K562 (cell line): Measurements from ENCODE around the gene GLDN. TPM values are rescaled to one million over a fixed set of nuclear protein-coding genes. Genes with fewer than 3 reads are reported as not detected.

Source experiments
- ATAC-seq: fragments of 200-7000 bp; cut with Tn5 transposase; 3 replicates; pipeline ENCODE4 v1.9.1; 2020; ENCODE audit warnings: moderate library complexity
- BruUV-seq: library from RNA; stranded (reverse); fragments of 400-500 nt; replicated peaks from 2 replicates; lab custom pipeline; 2021; lab: Mats Ljungman, UMichigan
- CTCF ChIA-PET: fragments of 300-600 bp; formaldehyde crosslinking; extraction: SDS; loops from one replicate; lab custom pipeline; 2021; ENCODE audit warnings: low intra/inter-chr PET ratio; lab: Yijun Ruan, JAX
- POLR2A ChIA-PET: fragments of 300-600, 350-650 bp; sonication (Branson Sonifier 250); formaldehyde crosslinking; extraction: SDS; loops from one replicate; lab custom pipeline; 2021; ENCODE audit warnings: antibody characterized with exemption, inconsistent platforms; lab: Yijun Ruan, JAX
- DNase-seq, 4 experiments: peaks; one replicate each; pipeline versions ENCODE4 v3.0.0 to v3.0.0-alpha.2; 2011 to 2018; ENCODE audit warnings: low spot score in 3 of 4, mixed read lengths in 3 of 4; ENCODE audit errors: extremely low read depth in 1 of 4
- FAIRE-seq: peaks from 2 replicates; lab custom pipeline; 2011; peaks lifted over from hg19 to GRCh38; lab: Jason Lieb, UNC
- H2AFZ ChIP-seq: 2 replicates; pipeline ENCODE4 v1.6.0; 2011; ENCODE audit warnings: low read depth, low read length, control low read depth, inconsistent platforms
- H3K27ac ChIP-seq: fragments of 200-600 bp; 3 replicates; pipeline ENCODE4 v1.8.0; 2011; ENCODE audit warnings: low read depth, mild to moderate bottlenecking, control low read depth, inconsistent platforms, low read length, moderate library complexity, mixed read lengths; ENCODE audit errors: extremely low read depth
- H3K27me3 ChIP-seq, 2 experiments: fragments of 300-600 bp in 1 of 2; 2 replicates in 1 of 2; 3 replicates in 1 of 2; pipeline versions ENCODE4 v1.6.0 to v1.8.0; 2011; ENCODE audit warnings: inconsistent platforms in 2 of 2, low read length in 2 of 2, mild to moderate bottlenecking in 1 of 2, mixed read lengths in 1 of 2, moderate library complexity in 1 of 2; ENCODE audit not compliant: control insufficient read depth in 2 of 2, insufficient read depth in 2 of 2
- H3K36me3 ChIP-seq: fragments of 300-600 bp; 3 replicates; pipeline ENCODE4 v1.8.0; 2011; ENCODE audit warnings: mild to moderate bottlenecking, low read length, inconsistent platforms; ENCODE audit not compliant: control insufficient read depth, insufficient read depth
- H3K4me1 ChIP-seq, 2 experiments: fragments of 200-600 bp in 1 of 2; replicated peaks in 1 of 2; 2 replicates in 1 of 2; 3 replicates in 1 of 2; pipeline versions ENCODE4 v1.5.1 to v1.8.0; 2011; ENCODE audit warnings: inconsistent platforms in 2 of 2, low read length in 2 of 2, mild to moderate bottlenecking in 1 of 2, mixed read lengths in 1 of 2, moderate library complexity in 1 of 2; ENCODE audit not compliant: control insufficient read depth in 2 of 2, insufficient read depth in 2 of 2
- H3K4me2 ChIP-seq: 2 replicates; pipeline ENCODE4 v1.6.1; 2011; ENCODE audit warnings: low read length, control low read depth, inconsistent platforms, mixed read lengths; ENCODE audit not compliant: insufficient read depth
- H3K4me3 ChIP-seq: fragments of 200-600 bp; sonication (generic), shearing (Covaris generic); 2 replicates; pipeline ENCODE4 v1.5.1; 2016; ENCODE audit warnings: control low read depth, inconsistent platforms
- H3K79me2 ChIP-seq: fragments of 200-600 bp; 3 replicates; pipeline ENCODE4 v1.8.0; 2011; ENCODE audit warnings: low read length, inconsistent platforms; ENCODE audit not compliant: control insufficient read depth, insufficient read depth
- H3K9ac ChIP-seq, 2 experiments: 2 replicates each; pipeline versions ENCODE4 v1.6.0 to v1.6.1; 2011; ENCODE audit warnings: low read depth in 2 of 2, low read length in 2 of 2, control low read depth in 1 of 2, inconsistent platforms in 1 of 2, mild to moderate bottlenecking in 1 of 2, mixed read lengths in 1 of 2; ENCODE audit not compliant: insufficient read depth in 1 of 2
- H3K9me1 ChIP-seq: one replicate; pipeline ENCODE4 v1.6.0; 2011; ENCODE audit warnings: inconsistent platforms, mild to moderate bottlenecking, low read length, moderate library complexity; ENCODE audit not compliant: control insufficient read depth, insufficient read depth
- H3K9me3 ChIP-seq: replicated peaks from 2 replicates; pipeline ENCODE4 v1.5.1; 2011; ENCODE audit warnings: low read depth, low read length, inconsistent platforms; ENCODE audit not compliant: control insufficient read depth, insufficient read depth
- H4K20me1 ChIP-seq: replicated peaks from 2 replicates; pipeline ENCODE4 v1.6.1; 2011; ENCODE audit warnings: low read length, inconsistent platforms, mixed read lengths; ENCODE audit not compliant: control insufficient read depth, insufficient read depth
- AFF4 ChIP-seq: sonication (generic); formaldehyde crosslinking; IDR thresholded peaks from 2 replicates; pipeline ENCODE4 v1.8.0; 2023; ENCODE audit warnings: mild to moderate bottlenecking, missing genetic modification reagents
- E2F3 ChIP-seq: fragments of 250-450 bp; sonication (Bioruptor Pico); IDR thresholded peaks from 2 replicates; pipeline ENCODE4 v1.4.0; 2020; ENCODE audit warnings: mild to moderate bottlenecking
- E2F8 ChIP-seq: fragments of 450-650 bp; IDR thresholded peaks from 2 replicates; pipeline ENCODE4 v1.7.1; 2018; ENCODE audit warnings: mild to moderate bottlenecking, low read depth; ENCODE audit not compliant: partially characterized antibody
- FIP1L1 ChIP-seq: fragments of 200-400 bp; formaldehyde crosslinking; IDR thresholded peaks from 2 replicates; pipeline ENCODE4 v1.6.1; 2018; ENCODE audit warnings: mild to moderate bottlenecking, low read depth, low read length; ENCODE audit not compliant: poor library complexity, severe bottlenecking
- FOXJ2 ChIP-seq: fragments of 200-800 bp; sonication (Bioruptor generic); IDR thresholded peaks from 2 replicates; pipeline ENCODE4 v1.6.1; 2016; ENCODE audit warnings: missing genetic modification characterization, missing compliant biosample characterization
- FOXM1 ChIP-seq, 2 experiments: fragments of 450-650 bp in 1 of 2; sonication (generic) in 1 of 2; formaldehyde crosslinking in 1 of 2; IDR thresholded peaks; 2 replicates each; pipeline versions ENCODE4 v1.6.1 to v1.9.0; 2017 to 2022; ENCODE audit warnings: low read depth in 2 of 2, mild to moderate bottlenecking in 2 of 2, missing genetic modification reagents in 1 of 2, moderate library complexity in 1 of 2
- KDM4B ChIP-seq, 2 experiments: fragments of 450-650 bp in 1 of 2; sonication (generic) in 1 of 2; IDR thresholded peaks; 2 replicates each; pipeline ENCODE4 v1.6.1; 2016 to 2017; ENCODE audit warnings: borderline replicate concordance in 2 of 2, antibody characterized with exemption in 1 of 2, low read depth in 1 of 2, mild to moderate bottlenecking in 1 of 2
- NFE2 ChIP-seq: IDR thresholded peaks from 2 replicates; pipeline ENCODE4 v1.6.1; 2014; ENCODE audit warnings: antibody characterized with exemption, low read depth
- NR3C1 ChIP-seq: sonication (generic); formaldehyde crosslinking; IDR thresholded peaks from 2 replicates; pipeline ENCODE4 v1.8.1; 2022; ENCODE audit warnings: missing genetic modification reagents
- SOX6 ChIP-seq: fragments of 450-650 bp; IDR thresholded peaks from 2 replicates; pipeline ENCODE4 v1.6.1; 2014; ENCODE audit warnings: mild to moderate bottlenecking
- TARDBP ChIP-seq: fragments of 450-650 bp; IDR thresholded peaks from 2 replicates; pipeline ENCODE4 v1.6.1; 2016
- TRIM28 ChIP-seq: fragments of 450-650 bp; IDR thresholded peaks from 2 replicates; pipeline ENCODE4 v1.6.1; 2017
- VEZF1 ChIP-seq: fragments of 200-800 bp; sonication (Bioruptor generic); IDR thresholded peaks from 2 replicates; pipeline ENCODE4 v1.6.1; 2017; ENCODE audit warnings: missing genetic modification characterization, missing compliant biosample characterization
- ZBTB7A ChIP-seq: IDR thresholded peaks from 2 replicates; pipeline ENCODE4 v1.6.1; 2011; ENCODE audit warnings: low read depth, mild to moderate bottlenecking, low read length, moderate library complexity, borderline replicate concordance; ENCODE audit not compliant: control insufficient read depth
- WGBS: fragments of 100-300 bp; shearing (Covaris generic); methylation state at CpG from one replicate; pipeline ENCODE4 v1.1.6; 2016; ENCODE audit warnings: low coverage, mixed read lengths; ENCODE audit not compliant: insufficient coverage; ENCODE audit errors: missing lambda C conversion rate; 5-methylcytosine and 5-hydroxymethylcytosine counted together
- in situ Hi-C: fragments of 300-500 bp; cut with MboI; formaldehyde crosslinking; loops from 4 replicates; pipeline ENCODE4 v1.15.0; 2018; ENCODE audit warnings: inconsistent platforms, mixed read lengths
- intact Hi-C: fragments of 100-400 bp; cut with micrococcal nuclease; formaldehyde crosslinking; loops from 2 replicates; pipeline ENCODE4 v1.14.2; 2022
- polyA plus RNA-seq, 8 experiments: library from polyadenylated mRNA; depleted of rRNA in 4 of 8; stranded (reverse) in 5 of 8; unstranded in 3 of 8; fragments of >200 nt; fragmentation: Nextera tagmentation in 2 of 8; fragmentation: Illumina TruSeq in 1 of 8; extraction: Ambion mirVana in 2 of 8; extraction: Trizol in 1 of 8; gene quantifications; 2 replicates each; pipeline versions ENCODE4 v1.2.1 to v1.2.3, GENCODE V29; 2011 to 2014; ENCODE audit warnings: inconsistent platforms in 1 of 8, missing spikeins in 1 of 8
- total RNA-seq, 7 experiments: library from RNA; depleted of rRNA in 6 of 7; stranded (reverse); fragments of >200 nt in 6 of 7; fragmentation: Illumina TruSeq in 2 of 7; extraction: Trizol in 2 of 7; gene quantifications; 2 replicates each; pipeline versions ENCODE4 v1.2.1 to v1.2.3, GENCODE V29; 2011 to 2021; ENCODE audit warnings: low replicate concordance in 1 of 7

Gene GLDN
- total and polyA plus RNA-seq, 9 of the 15 experiments (the other 6 are each of a cell fraction or from before 2014, with no cell fraction given), result 0.05 to 0.33 (median 0.18) TPM

- DNase-seq (no peak), FAIRE-seq (no peak), ATAC-seq (no peak)
- H3K9me3 ChIP-seq, result no peaks in the 10 kb centered on the region
- H3K36me3 ChIP-seq, result no peaks in the 10 kb centered on the region
- ChIA-PET POLR2A (interaction anchor here (0.6 to 0.8 kb wide), 2 partner anchors 27 to 202 kb away, joined by 3 read pairs; no protein-coding TSS in a partner anchor), CTCF (no interaction called here)
- peaks cover 5 to 18% of the 10 kb centered on the region in 2 experiments; a peak in 3 of 5 replicates for H3K27me3 ChIP-seq
- 0% methylated on average over 3 of the region's 4 CpGs for WGBS
- no peaks in the 10 kb centered on the region for H3K79me2 ChIP-seq
- H3K4me2 ChIP-seq, result no peak overlapping the region
- intact Hi-C loops (no loop called here), in situ Hi-C loops (no loop called here)
- no peaks in the 10 kb centered on the region for H3K4me1 ChIP-seq
- no peaks in the 10 kb centered on the region for H3K9me1 ChIP-seq
- no peak overlapping the region for H3K9ac ChIP-seq
- H4K20me1 ChIP-seq, result no peaks in the 10 kb centered on the region
- no peak overlapping the region for H2AFZ ChIP-seq
- no TSS peak for BruUV-seq
- H3K4me3 ChIP-seq, result no peak overlapping the region
- H3K27ac ChIP-seq, result no peak overlapping the region
- TF ChIP-seq E2F8 (no peak), AFF4 (CRISPR knock-in tag) (no peak), NFE2 (no peak), SOX6 (no peak), E2F3 (no peak), NR3C1 (CRISPR knock-in tag) (no peak), KDM4B (IDR thresholded peaks at IDR 0.05; ENCODE audit: borderline replicate concordance in 2 of 2, low read depth in 1 of 2) (no peak), FIP1L1 (no peak), FOXM1 (IDR thresholded peaks at IDR 0.05; ENCODE audit: low read depth) (no peak), FOXM1 (CRISPR knock-in tag; IDR thresholded peaks at IDR 0.05; ENCODE audit: low read depth) (no peak), VEZF1 (CRISPR knock-in tag) (no peak), TRIM28 (no peak), ZBTB7A (no peak), TARDBP (no peak), FOXJ2 (tag) (no peak)
These were observed 7.8 kb downstream of the GLDN start for GRCh38 chr15:51349156-51349844.
